AG04449 (cell line): ENCODE data around the gene EXOSC2.

Experiments
- CTCF ChIA-PET: fragments of 350-600 bp; formaldehyde crosslinking; extraction: SDS; loops from one replicate; lab custom pipeline; 2021; ENCODE audit warnings: antibody characterized with exemption; lab: Yijun Ruan, JAX
- POLR2A ChIA-PET: fragments of 400-600, 350-600 bp; formaldehyde crosslinking; extraction: SDS; loops from one replicate; lab custom pipeline; 2020; ENCODE audit warnings: antibody characterized with exemption, inconsistent platforms; lab: Yijun Ruan, JAX
- DNase-seq: peaks from one replicate; pipeline ENCODE4 v3.0.0-alpha.2; 2010; ENCODE audit warnings: low read depth, low spot score
- H3K4me3 ChIP-seq: 2 replicates; pipeline ENCODE4 v1.5.1; 2011; ENCODE audit warnings: low read depth, mild to moderate bottlenecking, control low read depth, low read length
- TF ChIP-seq, protein P1 (sequence below): IDR thresholded peaks from one replicate; pipeline ENCODE4 v1.5.1; 2011; ENCODE audit warnings: mild to moderate bottlenecking, moderate library complexity, low read length, control low read depth, inconsistent platforms; ENCODE audit not compliant: insufficient read depth; ENCODE audit errors: missing control alignments

Gene EXOSC2

DNA sequence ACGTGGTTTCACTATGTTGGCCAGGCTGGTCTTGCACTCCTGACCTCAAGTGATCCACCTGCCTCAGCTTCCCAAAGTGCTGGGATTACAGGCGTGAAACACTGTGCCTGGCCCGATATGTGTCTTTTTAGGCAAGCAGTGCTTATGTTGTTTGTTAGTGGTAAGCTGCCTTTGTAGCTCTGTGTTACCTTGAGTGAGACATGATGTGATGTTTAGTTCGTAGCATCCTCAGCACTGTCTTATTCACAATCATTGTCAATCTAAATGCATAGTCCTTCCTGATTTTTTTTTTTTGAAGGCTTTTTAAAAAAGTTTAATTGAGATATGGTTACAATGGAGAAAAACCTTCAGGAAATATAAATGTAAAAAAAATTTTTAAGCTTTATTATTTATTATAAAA, 45.5 kb downstream of the EXOSC2 start:
- CTCF ChIA-PET: interaction anchor here (1.0 to 1.5 kb wide), 4 partner anchors 12 to 127 kb away, joined by 3 to 4 read pairs (median 3); no protein-coding TSS in a partner anchor
- no peak overlapping the region for H3K4me3 ChIP-seq
- DNase-seq: no peak
- TF ChIP-seq, protein P1, sequence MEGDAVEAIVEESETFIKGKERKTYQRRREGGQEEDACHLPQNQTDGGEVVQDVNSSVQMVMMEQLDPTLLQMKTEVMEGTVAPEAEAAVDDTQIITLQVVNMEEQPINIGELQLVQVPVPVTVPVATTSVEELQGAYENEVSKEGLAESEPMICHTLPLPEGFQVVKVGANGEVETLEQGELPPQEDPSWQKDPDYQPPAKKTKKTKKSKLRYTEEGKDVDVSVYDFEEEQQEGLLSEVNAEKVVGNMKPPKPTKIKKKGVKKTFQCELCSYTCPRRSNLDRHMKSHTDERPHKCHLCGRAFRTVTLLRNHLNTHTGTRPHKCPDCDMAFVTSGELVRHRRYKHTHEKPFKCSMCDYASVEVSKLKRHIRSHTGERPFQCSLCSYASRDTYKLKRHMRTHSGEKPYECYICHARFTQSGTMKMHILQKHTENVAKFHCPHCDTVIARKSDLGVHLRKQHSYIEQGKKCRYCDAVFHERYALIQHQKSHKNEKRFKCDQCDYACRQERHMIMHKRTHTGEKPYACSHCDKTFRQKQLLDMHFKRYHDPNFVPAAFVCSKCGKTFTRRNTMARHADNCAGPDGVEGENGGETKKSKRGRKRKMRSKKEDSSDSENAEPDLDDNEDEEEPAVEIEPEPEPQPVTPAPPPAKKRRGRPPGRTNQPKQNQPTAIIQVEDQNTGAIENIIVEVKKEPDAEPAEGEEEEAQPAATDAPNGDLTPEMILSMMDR: no peak
- POLR2A ChIA-PET: no interaction called here

DNA sequence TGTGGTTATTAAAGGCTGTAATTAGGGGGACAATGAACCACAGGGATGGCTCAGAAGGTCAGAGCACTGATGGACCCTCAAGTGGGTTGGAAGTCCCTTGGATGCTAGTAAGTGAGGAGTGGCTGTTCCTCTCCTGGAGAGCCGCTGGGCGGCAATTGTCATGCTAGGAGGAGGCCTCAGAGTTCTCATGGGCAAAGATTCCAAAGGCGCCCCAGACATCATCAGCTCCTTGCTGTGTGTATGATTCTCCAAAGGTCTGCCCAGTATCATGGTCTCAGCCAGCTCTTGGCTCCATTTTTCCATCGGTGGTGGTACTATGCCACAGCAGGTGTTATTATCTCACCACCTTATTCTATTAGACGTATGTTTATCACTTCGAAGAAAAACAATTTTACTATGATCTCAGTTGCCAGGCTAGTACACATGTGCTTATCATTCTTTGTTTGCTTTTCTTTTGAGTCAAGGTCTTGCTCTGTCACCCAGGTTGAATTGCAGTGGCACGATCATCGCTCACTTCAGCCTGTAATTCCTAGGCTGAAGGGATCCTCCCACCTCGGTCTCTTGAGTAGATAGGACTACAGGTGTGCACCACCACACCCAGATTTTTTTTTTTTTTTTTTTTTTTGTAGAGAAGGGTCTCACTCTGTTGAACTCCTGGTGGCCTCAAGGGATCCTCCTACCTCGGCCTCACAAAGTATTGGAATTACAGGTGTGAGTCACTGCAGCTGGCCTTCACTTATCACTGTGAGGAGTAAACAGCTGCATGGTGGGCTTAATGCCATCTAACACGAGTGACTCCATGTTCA, 46.8 kb downstream of the EXOSC2 start:
- CTCF ChIA-PET: interaction anchor here (0.9 kb wide), 1 partner anchor 37 kb away, joined by 3 read pairs; no protein-coding TSS in a partner anchor
- no peak for DNase-seq
- TF ChIP-seq, protein P1: no peak
- POLR2A ChIA-PET: no interaction called here
- H3K4me3 ChIP-seq: no peak overlapping the region

DNA sequence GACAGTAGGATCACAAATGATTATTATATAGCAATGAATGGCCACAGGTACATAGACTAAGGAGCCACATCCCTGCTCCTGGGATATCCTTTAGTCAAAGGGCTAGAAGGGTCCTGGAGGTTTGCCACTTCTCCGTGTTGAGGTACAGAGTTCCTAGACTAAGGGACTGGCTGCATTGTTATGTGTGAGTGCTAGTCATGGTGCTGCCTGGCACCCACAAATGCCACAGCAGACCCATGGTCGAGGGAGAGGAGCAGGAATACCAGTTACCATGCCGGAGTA, 47.4 kb downstream of the EXOSC2 start:
- TF ChIP-seq, protein P1: no peak
- ChIA-PET CTCF (no interaction called here), POLR2A (no interaction called here)
- H3K4me3 ChIP-seq: no peak overlapping the region
- DNase-seq: no peak

DNA sequence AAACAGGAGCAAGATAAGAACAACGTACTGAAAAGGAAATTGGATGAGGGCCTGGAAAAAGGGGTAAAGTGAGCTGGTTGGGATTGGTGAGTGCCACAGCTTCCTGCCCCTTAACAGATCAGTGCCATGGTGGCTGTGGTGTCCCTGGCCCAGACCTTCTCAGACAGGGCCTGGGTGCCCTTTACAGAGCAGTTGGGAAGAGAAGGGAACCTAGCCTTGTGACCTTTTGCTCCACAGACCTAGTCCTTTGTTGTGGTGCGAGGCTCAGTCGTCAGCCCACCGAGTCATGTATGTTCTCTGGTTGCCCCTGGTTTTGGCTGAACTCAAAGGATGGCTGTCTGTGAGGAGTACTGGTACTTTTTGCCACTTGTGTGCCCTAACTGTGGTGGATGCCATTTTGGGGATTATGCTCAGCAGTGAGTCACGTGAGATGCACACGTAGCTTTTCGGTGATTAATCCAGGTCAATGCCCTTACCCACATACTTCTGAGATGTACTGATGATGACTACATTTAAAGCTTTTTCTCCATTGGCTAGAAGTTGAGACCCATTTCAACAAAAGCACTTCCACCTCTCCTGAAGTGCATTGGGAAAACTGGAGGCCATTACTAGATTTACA, 48.4 kb downstream of the EXOSC2 start:
- DNase-seq: no peak
- ChIA-PET CTCF (interaction anchor here (1.0 to 1.4 kb wide), 5 partner anchors 9 to 124 kb away, joined by 3 to 5 read pairs (median 3); no protein-coding TSS in a partner anchor), POLR2A (no interaction called here)
- TF ChIP-seq, protein P1: no peak
- no peak overlapping the region for H3K4me3 ChIP-seq

DNA sequence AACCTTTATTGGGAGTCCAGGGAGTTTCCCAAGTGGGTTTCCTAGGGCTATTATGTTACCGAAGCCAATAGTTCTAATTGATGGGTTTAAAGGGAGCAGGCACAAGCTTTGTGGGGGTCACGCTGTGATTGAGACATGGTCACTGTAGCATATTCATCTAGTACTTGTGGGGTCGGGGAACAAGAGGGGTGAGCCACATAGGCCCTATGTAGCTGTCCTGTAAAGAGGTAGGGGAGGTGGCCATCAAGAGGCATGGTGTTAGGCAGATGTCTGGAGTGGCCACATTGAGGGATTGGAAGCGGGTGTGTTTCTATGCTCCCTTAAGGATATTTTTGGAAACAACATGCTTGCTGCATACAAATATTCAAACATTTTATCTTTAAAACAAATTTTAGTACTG, 50.1 kb downstream of the EXOSC2 start:
- H3K4me3 ChIP-seq: no peak overlapping the region
- TF ChIP-seq, protein P1: no peak
- CTCF ChIA-PET: no interaction called here
- POLR2A ChIA-PET: no interaction called here
- no peak for DNase-seq

DNA sequence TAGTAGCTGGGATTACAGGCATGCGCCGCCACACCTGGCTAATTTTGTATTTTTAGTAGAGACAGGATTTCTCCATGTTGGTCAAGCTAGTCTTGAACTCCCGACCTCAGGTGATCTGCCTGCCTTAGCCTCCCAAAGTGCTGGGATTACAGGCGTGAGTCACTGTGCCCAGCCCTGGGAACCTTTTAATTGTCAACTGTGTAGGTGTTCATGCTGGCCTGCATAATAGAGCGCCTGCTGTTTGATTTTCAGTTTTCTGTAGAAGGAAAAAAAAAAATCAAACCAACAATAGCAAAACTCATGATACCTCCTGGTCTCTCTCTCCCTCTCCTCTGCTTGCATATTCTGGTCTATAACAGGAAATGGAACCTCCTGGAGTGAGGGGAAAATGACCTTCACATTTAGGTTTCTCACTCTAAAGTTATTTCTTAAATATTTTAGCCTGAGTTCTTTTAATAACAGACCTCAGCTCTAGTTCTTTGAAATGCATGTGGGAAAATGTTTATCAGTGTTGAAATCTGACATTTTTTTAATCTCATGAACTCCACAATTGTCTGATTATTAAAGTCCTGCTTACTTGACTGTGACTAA, 51.7 kb downstream of the EXOSC2 start:
- TF ChIP-seq, protein P1: no peak
- no peak overlapping the region for H3K4me3 ChIP-seq
- CTCF ChIA-PET: no interaction called here
- DNase-seq: no peak
- POLR2A ChIA-PET: no interaction called here
